K562 (cell line): ENCODE measurements around the gene PPP1R37. TPM values are rescaled to one million over a fixed set of nuclear protein-coding genes. Genes with fewer than 3 reads are reported as not detected.

Source experiments
- ATAC-seq: fragments of 200-7000 bp; cut with Tn5 transposase; 3 replicates; pipeline ENCODE4 v1.9.1; 2020; ENCODE audit warnings: moderate library complexity
- BruUV-seq: library from RNA; stranded (reverse); fragments of 400-500 nt; replicated peaks from 2 replicates; lab custom pipeline; 2021; lab: Mats Ljungman, UMichigan
- CTCF ChIA-PET: fragments of 300-600 bp; formaldehyde crosslinking; extraction: SDS; loops from one replicate; lab custom pipeline; 2021; ENCODE audit warnings: low intra/inter-chr PET ratio; lab: Yijun Ruan, JAX
- POLR2A ChIA-PET: fragments of 300-600, 350-650 bp; sonication (Branson Sonifier 250); formaldehyde crosslinking; extraction: SDS; loops from one replicate; lab custom pipeline; 2021; ENCODE audit warnings: antibody characterized with exemption, inconsistent platforms; lab: Yijun Ruan, JAX
- DNase-seq, 4 experiments: peaks; one replicate each; pipeline versions ENCODE4 v3.0.0 to v3.0.0-alpha.2; 2011 to 2018; ENCODE audit warnings: low spot score in 3 of 4, mixed read lengths in 3 of 4; ENCODE audit errors: extremely low read depth in 1 of 4
- FAIRE-seq: peaks from 2 replicates; lab custom pipeline; 2011; peaks lifted over from hg19 to GRCh38; lab: Jason Lieb, UNC
- H2AFZ ChIP-seq: 2 replicates; pipeline ENCODE4 v1.6.0; 2011; ENCODE audit warnings: low read depth, low read length, control low read depth, inconsistent platforms
- H3K27ac ChIP-seq: fragments of 200-600 bp; 3 replicates; pipeline ENCODE4 v1.8.0; 2011; ENCODE audit warnings: low read depth, mild to moderate bottlenecking, control low read depth, inconsistent platforms, low read length, moderate library complexity, mixed read lengths; ENCODE audit errors: extremely low read depth
- H3K27me3 ChIP-seq, 2 experiments: fragments of 300-600 bp in 1 of 2; 2 replicates in 1 of 2; 3 replicates in 1 of 2; pipeline versions ENCODE4 v1.6.0 to v1.8.0; 2011; ENCODE audit warnings: inconsistent platforms in 2 of 2, low read length in 2 of 2, mild to moderate bottlenecking in 1 of 2, mixed read lengths in 1 of 2, moderate library complexity in 1 of 2; ENCODE audit not compliant: control insufficient read depth in 2 of 2, insufficient read depth in 2 of 2
- H3K36me3 ChIP-seq: fragments of 300-600 bp; 3 replicates; pipeline ENCODE4 v1.8.0; 2011; ENCODE audit warnings: mild to moderate bottlenecking, low read length, inconsistent platforms; ENCODE audit not compliant: control insufficient read depth, insufficient read depth
- H3K4me1 ChIP-seq, 2 experiments: fragments of 200-600 bp in 1 of 2; replicated peaks in 1 of 2; 2 replicates in 1 of 2; 3 replicates in 1 of 2; pipeline versions ENCODE4 v1.5.1 to v1.8.0; 2011; ENCODE audit warnings: inconsistent platforms in 2 of 2, low read length in 2 of 2, mild to moderate bottlenecking in 1 of 2, mixed read lengths in 1 of 2, moderate library complexity in 1 of 2; ENCODE audit not compliant: control insufficient read depth in 2 of 2, insufficient read depth in 2 of 2
- H3K4me2 ChIP-seq: 2 replicates; pipeline ENCODE4 v1.6.1; 2011; ENCODE audit warnings: low read length, control low read depth, inconsistent platforms, mixed read lengths; ENCODE audit not compliant: insufficient read depth
- H3K4me3 ChIP-seq: fragments of 200-600 bp; sonication (generic), shearing (Covaris generic); 2 replicates; pipeline ENCODE4 v1.5.1; 2016; ENCODE audit warnings: control low read depth, inconsistent platforms
- H3K79me2 ChIP-seq: fragments of 200-600 bp; 3 replicates; pipeline ENCODE4 v1.8.0; 2011; ENCODE audit warnings: low read length, inconsistent platforms; ENCODE audit not compliant: control insufficient read depth, insufficient read depth
- H3K9ac ChIP-seq, 2 experiments: 2 replicates each; pipeline versions ENCODE4 v1.6.0 to v1.6.1; 2011; ENCODE audit warnings: low read depth in 2 of 2, low read length in 2 of 2, control low read depth in 1 of 2, inconsistent platforms in 1 of 2, mild to moderate bottlenecking in 1 of 2, mixed read lengths in 1 of 2; ENCODE audit not compliant: insufficient read depth in 1 of 2
- H3K9me1 ChIP-seq: one replicate; pipeline ENCODE4 v1.6.0; 2011; ENCODE audit warnings: inconsistent platforms, mild to moderate bottlenecking, low read length, moderate library complexity; ENCODE audit not compliant: control insufficient read depth, insufficient read depth
- H3K9me3 ChIP-seq: replicated peaks from 2 replicates; pipeline ENCODE4 v1.5.1; 2011; ENCODE audit warnings: low read depth, low read length, inconsistent platforms; ENCODE audit not compliant: control insufficient read depth, insufficient read depth
- H4K20me1 ChIP-seq: replicated peaks from 2 replicates; pipeline ENCODE4 v1.6.1; 2011; ENCODE audit warnings: low read length, inconsistent platforms, mixed read lengths; ENCODE audit not compliant: control insufficient read depth, insufficient read depth
- CEBPG ChIP-seq, 3 experiments: fragments of 200-800 bp in 1 of 3; sonication (Bioruptor generic) in 1 of 3; sonication (generic) in 1 of 3; formaldehyde crosslinking in 1 of 3; IDR thresholded peaks in 2 of 3; conservative IDR thresholded peaks in 1 of 3; 2 replicates each; pipeline versions ENCODE4 v1.6.1 to v1.8.0; 2016 to 2022; ENCODE audit warnings: missing compliant biosample characterization in 2 of 3, missing genetic modification characterization in 2 of 3, mild to moderate bottlenecking in 1 of 3, missing genetic modification reagents in 1 of 3
- KDM2B ChIP-seq: fragments of 250-450 bp; sonication (Bioruptor Pico); IDR thresholded peaks from 2 replicates; pipeline ENCODE4 v1.8.0; 2021; ENCODE audit warnings: mild to moderate bottlenecking, moderate library complexity
- SPI1 ChIP-seq: IDR thresholded peaks from 2 replicates; pipeline ENCODE4 v1.6.1; 2011; ENCODE audit warnings: low read depth, low read length, control low read depth, borderline replicate concordance
- ZBTB33 ChIP-seq: sonication (generic); formaldehyde crosslinking; IDR thresholded peaks from 2 replicates; pipeline ENCODE4 v1.8.1; 2023; ENCODE audit warnings: mild to moderate bottlenecking, missing genetic modification reagents
- WGBS: fragments of 100-300 bp; shearing (Covaris generic); methylation state at CpG from one replicate; pipeline ENCODE4 v1.1.6; 2016; ENCODE audit warnings: low coverage, mixed read lengths; ENCODE audit not compliant: insufficient coverage; ENCODE audit errors: missing lambda C conversion rate; 5-methylcytosine and 5-hydroxymethylcytosine counted together
- in situ Hi-C: fragments of 300-500 bp; cut with MboI; formaldehyde crosslinking; loops from 4 replicates; pipeline ENCODE4 v1.15.0; 2018; ENCODE audit warnings: inconsistent platforms, mixed read lengths
- intact Hi-C: fragments of 100-400 bp; cut with micrococcal nuclease; formaldehyde crosslinking; loops from 2 replicates; pipeline ENCODE4 v1.14.2; 2022
- polyA plus RNA-seq, 8 experiments: library from polyadenylated mRNA; depleted of rRNA in 4 of 8; stranded (reverse) in 5 of 8; unstranded in 3 of 8; fragments of >200 nt; fragmentation: Nextera tagmentation in 2 of 8; fragmentation: Illumina TruSeq in 1 of 8; extraction: Ambion mirVana in 2 of 8; extraction: Trizol in 1 of 8; gene quantifications; 2 replicates each; pipeline versions ENCODE4 v1.2.1 to v1.2.3, GENCODE V29; 2011 to 2014; ENCODE audit warnings: inconsistent platforms in 1 of 8, missing spikeins in 1 of 8
- total RNA-seq, 7 experiments: library from RNA; depleted of rRNA in 6 of 7; stranded (reverse); fragments of >200 nt in 6 of 7; fragmentation: Illumina TruSeq in 2 of 7; extraction: Trizol in 2 of 7; gene quantifications; 2 replicates each; pipeline versions ENCODE4 v1.2.1 to v1.2.3, GENCODE V29; 2011 to 2021; ENCODE audit warnings: low replicate concordance in 1 of 7

PPP1R37 gene
- total and polyA plus RNA-seq, 9 of the 15 experiments (the other 6 are each of a cell fraction or from before 2014, with no cell fraction given): 0.04 to 20.3 (median 7.3) TPM

- no peaks in the 10 kb centered on the region for H3K27me3 ChIP-seq
- POLR2A ChIA-PET: no interaction called here
- CTCF ChIA-PET: no interaction called here
- H3K4me1 ChIP-seq: peaks cover 0 to 37% of the 10 kb centered on the region in 2 experiments; a peak in 3 of 5 replicates
- peaks cover 10% of the 10 kb centered on the region for H4K20me1 ChIP-seq
- peak; percentile 97 for TF ChIP-seq ZBTB33 (CRISPR knock-in tag)
- no peak for TF ChIP-seq CEBPG (CRISPR knock-in tag; IDR thresholded peaks at IDR 0.05)
- no peak for TF ChIP-seq CEBPG (tag; conservative IDR thresholded peaks at IDR 0.05 in 1 of 2, IDR thresholded peaks at IDR 0.05 in 1 of 2)
- peak; percentile 52; the same call in 1 of the 2 replicates for TF ChIP-seq SPI1
- no peak for TF ChIP-seq KDM2B
- no peak overlapping the region for H2AFZ ChIP-seq
- in situ Hi-C loops: no loop called here
- no peak overlapping the region for H3K4me2 ChIP-seq
- H3K9ac ChIP-seq: peak overlapping the region in 1 of 2 experiments; percentile 85; a peak in 2 of 4 replicates
- peak; percentile 63 for ATAC-seq
- intact Hi-C loops: no loop called here
- WGBS: 80% methylated on average over 8 of the region's 12 CpGs
- H3K9me1 ChIP-seq: no peaks in the 10 kb centered on the region
- peaks cover 19% of the 10 kb centered on the region for H3K79me2 ChIP-seq
- no peak for FAIRE-seq
- no TSS peak for BruUV-seq
- DNase-seq: no peak
- H3K27ac ChIP-seq: no peak overlapping the region
- peaks cover 28% of the 10 kb centered on the region; the same call in 1 of the 3 replicates for H3K36me3 ChIP-seq
- H3K4me3 ChIP-seq: no peak overlapping the region
- no peaks in the 10 kb centered on the region for H3K9me3 ChIP-seq
Observed at GRCh38 chr19:45136507-45137178, 43.7 kb downstream of the PPP1R37 start.
